Breast epithelium (tissue), 4 donors: Measurements from ENCODE around the gene MAP3K12. TPM values are rescaled to one million over a fixed set of nuclear protein-coding genes. Genes with fewer than 3 reads are reported as not detected.

Experiments used
- DNase-seq, 2 donors: peaks; one replicate each; pipeline ENCODE4 v3.0.0-alpha.2; 2019; ENCODE audit warnings: low spot score in 2 of 2
- H3K27ac ChIP-seq, 2 donors: fragments of 200-600 bp; sonication (generic) in 1 of 2; one replicate each; pipeline ENCODE4 v1.5.1; 2016 to 2019; ENCODE audit warnings: mild to moderate bottlenecking in 1 of 2
- H3K27me3 ChIP-seq, 2 donors: fragments of 200-600 bp; sonication (generic) in 1 of 2; one replicate each; pipeline versions ENCODE4 v1.5.1 to v1.6.0; 2017 to 2019; ENCODE audit warnings: control low read depth in 1 of 2, mild to moderate bottlenecking in 1 of 2
- H3K36me3 ChIP-seq: fragments of 200-600 bp; one replicate; pipeline ENCODE4 v1.5.1; 2019
- H3K4me1 ChIP-seq, 2 donors: fragments of 200-600 bp; sonication (generic); one replicate each; pipeline ENCODE4 v1.5.1; 2016 to 2019; ENCODE audit warnings: control low read depth in 1 of 2
- H3K4me3 ChIP-seq, 3 donors: fragments of 200-600 bp; sonication (generic); 1 replicate in 2 of 3; 2 replicates in 1 of 3; pipeline ENCODE4 v1.5.1; 2016 to 2019; ENCODE audit warnings: mild to moderate bottlenecking in 3 of 3, moderate library complexity in 2 of 3
- H3K9me3 ChIP-seq, 2 donors: fragments of 200-600 bp; sonication (generic) in 1 of 2; one replicate each; pipeline ENCODE4 v1.5.1; 2016 to 2019; ENCODE audit warnings: control low read depth in 1 of 2
- POLR2A ChIP-seq: fragments of 450-650 bp; IDR thresholded peaks from one replicate; pipeline ENCODE4 v1.6.1; 2016; ENCODE audit warnings: antibody characterized with exemption, mild to moderate bottlenecking, moderate library complexity
- POLR2AphosphoS5 ChIP-seq, 3 donors: sonication (generic); formaldehyde crosslinking; IDR thresholded peaks; one replicate each; pipeline ENCODE4 v1.6.1; 2017; ENCODE audit warnings: antibody characterized with exemption in 3 of 3
- intact Hi-C: fragments of 100-400 bp; cut with DNase I; formaldehyde crosslinking; loops from one replicate; pipeline ENCODE4 v1.15.1; 2023; ENCODE audit warnings: low total_unique reads
- total RNA-seq, 3 donors: library from RNA; depleted of rRNA; stranded (reverse); fragments of >200 nt; gene quantifications; one replicate each; pipeline ENCODE4 v1.1.0, GENCODE V29; 2016
- TF ChIP-seq, protein P1 (sequence below), 3 donors: fragments of 450-650 bp; IDR thresholded peaks; one replicate each; pipeline ENCODE4 v1.5.1; 2016 to 2017; ENCODE audit warnings: antibody characterized with exemption in 3 of 3, mild to moderate bottlenecking in 3 of 3, moderate library complexity in 3 of 3

MAP3K12 gene
- total RNA-seq, 3 donors from 2014 or later: 16.4 to 28.8 (median 24.6) TPM

DNA sequence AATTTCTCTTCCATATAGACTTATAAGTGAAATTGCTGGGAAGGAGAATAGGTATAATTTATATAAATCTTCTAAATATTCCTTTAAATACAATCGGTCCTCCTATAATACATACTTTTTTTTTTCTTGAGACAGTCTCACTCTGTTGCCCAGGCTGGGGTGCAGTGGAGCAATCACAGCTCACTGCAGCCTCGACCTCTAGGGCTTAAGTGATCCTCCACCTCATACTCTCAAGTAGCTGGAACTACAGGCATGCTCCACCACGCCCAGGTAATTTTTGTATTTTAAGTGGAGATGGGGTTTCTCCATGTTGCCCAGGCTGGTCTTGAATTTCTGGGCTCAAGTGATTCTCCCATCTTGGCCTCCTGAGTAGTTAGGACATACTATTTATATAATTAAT is 37.7 kb upstream of the MAP3K12 start:
- Histone ChIP-seq H3K4me3 (no peak overlapping the region), H3K27me3 (no peaks in the 10 kb centered on the region), H3K4me1 (peaks cover 0 to 10% of the 10 kb centered on the region in 2 donors), H3K9me3 (no peaks in the 10 kb centered on the region), H3K27ac (peak overlapping the region; percentile 80 to 82), H3K36me3 (peaks cover 10% of the 10 kb centered on the region)
- intact Hi-C loops: no loop called here
- no peak for DNase-seq
- TF ChIP-seq, protein P1, sequence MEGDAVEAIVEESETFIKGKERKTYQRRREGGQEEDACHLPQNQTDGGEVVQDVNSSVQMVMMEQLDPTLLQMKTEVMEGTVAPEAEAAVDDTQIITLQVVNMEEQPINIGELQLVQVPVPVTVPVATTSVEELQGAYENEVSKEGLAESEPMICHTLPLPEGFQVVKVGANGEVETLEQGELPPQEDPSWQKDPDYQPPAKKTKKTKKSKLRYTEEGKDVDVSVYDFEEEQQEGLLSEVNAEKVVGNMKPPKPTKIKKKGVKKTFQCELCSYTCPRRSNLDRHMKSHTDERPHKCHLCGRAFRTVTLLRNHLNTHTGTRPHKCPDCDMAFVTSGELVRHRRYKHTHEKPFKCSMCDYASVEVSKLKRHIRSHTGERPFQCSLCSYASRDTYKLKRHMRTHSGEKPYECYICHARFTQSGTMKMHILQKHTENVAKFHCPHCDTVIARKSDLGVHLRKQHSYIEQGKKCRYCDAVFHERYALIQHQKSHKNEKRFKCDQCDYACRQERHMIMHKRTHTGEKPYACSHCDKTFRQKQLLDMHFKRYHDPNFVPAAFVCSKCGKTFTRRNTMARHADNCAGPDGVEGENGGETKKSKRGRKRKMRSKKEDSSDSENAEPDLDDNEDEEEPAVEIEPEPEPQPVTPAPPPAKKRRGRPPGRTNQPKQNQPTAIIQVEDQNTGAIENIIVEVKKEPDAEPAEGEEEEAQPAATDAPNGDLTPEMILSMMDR (IDR thresholded peaks at IDR 0.05): no peak
- TF ChIP-seq POLR2AphosphoS5 (IDR thresholded peaks at IDR 0.05) (no peak), POLR2A (no peak)

DNA sequence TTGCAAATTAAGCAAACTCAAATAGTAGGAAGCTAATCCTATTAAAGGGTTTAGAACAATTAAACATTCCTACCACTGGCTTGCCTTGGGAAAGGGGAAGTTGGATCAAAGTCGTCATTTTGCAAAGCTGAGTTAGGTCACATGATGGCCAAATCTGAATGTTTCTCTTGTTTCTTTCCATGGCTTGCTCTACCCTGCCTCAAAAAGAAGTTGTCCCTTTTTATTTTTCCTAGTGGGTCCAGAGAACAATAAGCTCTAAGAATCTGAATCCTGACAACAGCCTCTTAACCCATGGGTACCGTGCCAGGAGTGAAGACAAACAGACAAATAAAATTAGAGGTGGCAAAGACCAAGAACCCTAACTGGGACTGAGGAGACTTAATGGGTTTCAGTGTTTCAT is 34.2 kb upstream of the MAP3K12 start:
- H3K9me3 ChIP-seq: no peaks in the 10 kb centered on the region
- H3K27me3 ChIP-seq: no peaks in the 10 kb centered on the region
- DNase-seq: no peak
- H3K4me3 ChIP-seq: no peak overlapping the region
- peak overlapping the region; percentile 2 to 39 for H3K27ac ChIP-seq
- H3K36me3 ChIP-seq: no peaks in the 10 kb centered on the region
- H3K4me1 ChIP-seq: no peaks in the 10 kb centered on the region
- TF ChIP-seq, protein P1 (IDR thresholded peaks at IDR 0.05): no peak
- TF ChIP-seq POLR2A (no peak), POLR2AphosphoS5 (IDR thresholded peaks at IDR 0.05) (no peak)
- intact Hi-C loops: no loop called here

GRCh38 chr12:53532524-53533445 is 33.5 kb upstream of the MAP3K12 start:
- no peaks in the 10 kb centered on the region for H3K36me3 ChIP-seq
- no peak for DNase-seq
- no peaks in the 10 kb centered on the region for H3K4me1 ChIP-seq
- no peaks in the 10 kb centered on the region for H3K27me3 ChIP-seq
- no peaks in the 10 kb centered on the region for H3K9me3 ChIP-seq
- intact Hi-C loops: loop anchor here (1.0 kb wide), 1 partner anchor 98 kb away; no protein-coding TSS in a partner anchor
- no peak overlapping the region for H3K4me3 ChIP-seq
- TF ChIP-seq POLR2AphosphoS5 (IDR thresholded peaks at IDR 0.05) (no peak), POLR2A (no peak)
- TF ChIP-seq, protein P1 (IDR thresholded peaks at IDR 0.05): no peak
- H3K27ac ChIP-seq: peak overlapping the region; percentile 2 to 14

GRCh38 chr12:53532021-53532420 is 32.8 kb upstream of the MAP3K12 start:
- H3K27ac ChIP-seq: no peak overlapping the region
- no peaks in the 10 kb centered on the region for H3K27me3 ChIP-seq
- H3K36me3 ChIP-seq: no peaks in the 10 kb centered on the region
- H3K4me3 ChIP-seq: no peak overlapping the region
- no peaks in the 10 kb centered on the region for H3K9me3 ChIP-seq
- TF ChIP-seq, protein P1 (IDR thresholded peaks at IDR 0.05): no peak
- TF ChIP-seq POLR2AphosphoS5 (IDR thresholded peaks at IDR 0.05) (no peak), POLR2A (no peak)
- intact Hi-C loops: loop anchor here (1.0 kb wide), 1 partner anchor 98 kb away; no protein-coding TSS in a partner anchor
- no peak for DNase-seq
- no peaks in the 10 kb centered on the region for H3K4me1 ChIP-seq

DNA sequence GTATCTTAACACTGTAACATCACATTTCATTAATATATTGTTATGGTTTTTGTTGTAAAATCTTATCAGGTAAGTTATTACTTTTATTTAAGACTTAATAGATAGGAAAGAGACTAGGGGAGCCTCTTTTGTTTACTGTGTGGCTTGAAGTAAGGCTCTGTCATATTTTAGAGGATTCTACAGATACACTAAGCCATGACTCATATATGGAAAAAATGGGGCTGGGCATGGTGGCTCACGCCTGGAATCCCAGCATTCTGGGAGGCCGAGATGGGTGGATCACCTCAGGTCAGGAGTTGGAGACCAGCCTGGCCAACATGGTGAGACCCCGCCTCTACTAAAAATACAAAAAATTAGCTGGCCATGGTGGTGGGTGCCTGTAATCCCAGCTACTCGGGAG is 31.7 kb upstream of the MAP3K12 start:
- H3K36me3 ChIP-seq: no peaks in the 10 kb centered on the region
- intact Hi-C loops: no loop called here

More for the DNA sequence above, 31.7 kb upstream of the MAP3K12 start:
- no peaks in the 10 kb centered on the region for H3K27me3 ChIP-seq
- H3K4me3 ChIP-seq: no peak overlapping the region
- TF ChIP-seq, protein P1 (IDR thresholded peaks at IDR 0.05): no peak
- TF ChIP-seq POLR2A (no peak), POLR2AphosphoS5 (IDR thresholded peaks at IDR 0.05) (no peak)
- no peak overlapping the region for H3K27ac ChIP-seq
- H3K4me1 ChIP-seq: no peaks in the 10 kb centered on the region
- H3K9me3 ChIP-seq: no peaks in the 10 kb centered on the region
- DNase-seq: no peak
